Stimulated activated CD4-positive, alpha-beta T cell treated with anti-CD3 and anti-CD28 coated beads, Interleukin-4, amount 100 ng/mL, for 48 hours (primary cell): ENCODE results near the gene ACSL6.
"Not testable (repeated sequence)": the region's sequence is repeated elsewhere in the genome, so short reads cannot be mapped to it uniquely, and the experiment has no call there.

ENCODE experiments used
- DNase-seq, 2 donors: peaks; one replicate each; pipeline ENCODE4 v3.0.0-alpha.2; 2020; ENCODE audit warnings: low read depth in 2 of 2

ACSL6 gene

GRCh38 chr5:131942016-131942415 lies 69.4 kb downstream of the ACSL6 start:
- DNase-seq = no peak

- no peak for DNase-seq
Measured at GRCh38 chr5:131939690-131940345, 71.6 kb downstream of the ACSL6 start.

- no peak for DNase-seq
Measured at GRCh38 chr5:131932235-131932634, 79.2 kb downstream of the ACSL6 start.

- no peak for DNase-seq
Measured at GRCh38 chr5:131928957-131929356, 82.5 kb downstream of the ACSL6 start.

GRCh38 chr5:131926168-131926567 lies 85.3 kb downstream of the ACSL6 start:
- DNase-seq = no peak

GRCh38 chr5:131916481-131916880 lies 95.0 kb downstream of the ACSL6 start:
- no peak for DNase-seq

- no peak for DNase-seq
Measured at GRCh38 chr5:131914472-131914871, 97.0 kb downstream of the ACSL6 start.

- no peak for DNase-seq
Measured at GRCh38 chr5:131913603-131914002, 97.9 kb downstream of the ACSL6 start.

GRCh38 chr5:131906668-131907067 lies 104.8 kb downstream of the ACSL6 start:
- no peak for DNase-seq

GRCh38 chr5:131902266-131902665 lies 109.2 kb downstream of the ACSL6 start:
- DNase-seq = not testable (repeated sequence)
